ENCODE data around the gene PYGO2. TPM values are rescaled to one million over a fixed set of nuclear protein-coding genes. Genes with fewer than 3 reads are reported as not detected.

PYGO2 gene, protein sequence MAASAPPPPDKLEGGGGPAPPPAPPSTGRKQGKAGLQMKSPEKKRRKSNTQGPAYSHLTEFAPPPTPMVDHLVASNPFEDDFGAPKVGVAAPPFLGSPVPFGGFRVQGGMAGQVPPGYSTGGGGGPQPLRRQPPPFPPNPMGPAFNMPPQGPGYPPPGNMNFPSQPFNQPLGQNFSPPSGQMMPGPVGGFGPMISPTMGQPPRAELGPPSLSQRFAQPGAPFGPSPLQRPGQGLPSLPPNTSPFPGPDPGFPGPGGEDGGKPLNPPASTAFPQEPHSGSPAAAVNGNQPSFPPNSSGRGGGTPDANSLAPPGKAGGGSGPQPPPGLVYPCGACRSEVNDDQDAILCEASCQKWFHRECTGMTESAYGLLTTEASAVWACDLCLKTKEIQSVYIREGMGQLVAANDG
- 12.5 and 14.7 TPM in 2 replicates for total RNA-seq

DNA sequence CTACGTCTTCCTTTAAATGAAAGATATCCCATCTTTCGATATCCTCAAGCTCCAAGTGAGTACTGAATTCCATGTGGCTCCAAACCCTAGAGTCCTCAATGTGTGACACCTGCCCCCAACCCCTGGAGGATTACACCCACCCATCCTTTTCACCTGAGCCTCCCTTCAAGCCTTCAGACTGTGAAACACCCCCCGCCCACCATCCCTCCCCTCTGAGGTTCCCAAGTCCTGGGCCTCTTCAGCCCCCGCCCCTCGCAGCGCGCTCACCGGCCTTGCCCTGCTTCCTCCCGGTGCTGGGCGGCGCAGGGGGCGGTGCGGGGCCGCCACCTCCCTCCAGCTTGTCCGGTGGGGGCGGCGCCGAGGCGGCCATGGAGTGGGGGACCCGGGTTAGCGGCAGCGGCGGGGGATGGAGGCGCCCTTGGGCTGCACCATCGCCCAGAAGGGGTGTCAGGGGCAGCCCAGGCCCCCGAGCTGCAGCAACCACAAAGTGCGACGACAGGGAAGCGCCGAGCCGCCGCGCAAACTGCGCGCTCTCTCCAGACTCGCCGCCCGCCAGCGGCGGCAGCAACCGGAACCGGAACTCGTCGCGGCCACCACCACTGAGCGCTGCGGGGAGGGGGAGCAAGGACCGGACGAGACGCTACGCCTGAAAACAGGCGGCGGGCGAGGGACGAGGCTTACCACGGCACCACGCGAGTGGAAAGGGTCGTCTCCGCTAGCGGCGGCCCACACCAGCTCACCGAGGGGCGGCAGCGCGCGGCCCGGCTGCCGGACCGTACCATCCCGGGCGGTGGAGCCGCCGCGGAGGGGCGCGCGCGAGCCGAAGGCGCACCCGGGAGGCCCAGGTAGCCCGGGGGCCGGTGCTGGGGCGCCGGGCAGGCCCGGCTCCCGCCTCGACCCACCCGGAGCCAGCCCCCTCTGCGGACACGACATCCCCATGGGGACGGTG is at the start of gene PYGO2:
Gene PYGO2, minus strand, starts transcription at position 576 of the 949 bp plus-strand sequence. Its CDS starts 206 bp downstream, at position 370.

DNA sequence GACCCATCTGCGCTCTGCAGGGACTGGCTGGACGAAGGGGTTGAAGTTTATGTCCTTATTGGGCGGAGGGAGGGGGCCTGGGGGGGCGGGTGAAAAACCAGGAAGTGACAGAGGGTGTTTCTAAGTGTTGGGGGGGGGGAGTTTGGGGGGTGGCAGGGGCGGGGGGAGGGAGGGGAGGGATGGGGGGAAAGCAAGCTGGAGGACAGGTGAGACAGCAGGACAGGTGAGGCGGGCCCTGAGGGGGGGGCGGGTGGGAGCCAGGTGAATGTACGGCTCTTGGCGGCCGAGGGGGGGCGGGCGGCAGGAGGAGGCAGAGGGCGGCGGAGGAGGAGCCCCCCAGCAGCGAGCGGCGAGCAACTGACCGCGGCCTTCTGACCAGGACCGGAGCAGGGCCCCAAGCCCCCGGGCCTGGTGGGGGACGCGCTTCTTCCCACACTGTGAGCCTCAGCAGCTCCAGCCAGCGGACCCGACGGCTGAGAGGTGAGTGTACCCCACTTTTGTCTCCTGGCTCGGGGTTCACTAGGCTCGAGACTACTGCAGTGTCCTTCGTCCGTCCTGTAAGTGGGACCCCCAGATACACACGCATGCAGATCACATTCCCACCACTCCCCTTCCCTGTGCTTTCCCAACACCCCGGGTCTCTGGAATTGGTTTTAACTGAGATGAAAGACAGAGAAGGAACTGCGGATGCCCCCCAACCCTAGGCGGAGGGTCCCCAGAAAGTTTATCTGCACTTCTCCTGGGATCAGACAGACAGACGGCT is 41.1 kb upstream of the PYGO2 start, which contains the start of gene ZBTB7B:
Gene ZBTB7B, plus strand, starts transcription at position 339 of the 763 bp plus-strand sequence. CDS start 11,859 bp downstream, outside the sequence.

DNA sequence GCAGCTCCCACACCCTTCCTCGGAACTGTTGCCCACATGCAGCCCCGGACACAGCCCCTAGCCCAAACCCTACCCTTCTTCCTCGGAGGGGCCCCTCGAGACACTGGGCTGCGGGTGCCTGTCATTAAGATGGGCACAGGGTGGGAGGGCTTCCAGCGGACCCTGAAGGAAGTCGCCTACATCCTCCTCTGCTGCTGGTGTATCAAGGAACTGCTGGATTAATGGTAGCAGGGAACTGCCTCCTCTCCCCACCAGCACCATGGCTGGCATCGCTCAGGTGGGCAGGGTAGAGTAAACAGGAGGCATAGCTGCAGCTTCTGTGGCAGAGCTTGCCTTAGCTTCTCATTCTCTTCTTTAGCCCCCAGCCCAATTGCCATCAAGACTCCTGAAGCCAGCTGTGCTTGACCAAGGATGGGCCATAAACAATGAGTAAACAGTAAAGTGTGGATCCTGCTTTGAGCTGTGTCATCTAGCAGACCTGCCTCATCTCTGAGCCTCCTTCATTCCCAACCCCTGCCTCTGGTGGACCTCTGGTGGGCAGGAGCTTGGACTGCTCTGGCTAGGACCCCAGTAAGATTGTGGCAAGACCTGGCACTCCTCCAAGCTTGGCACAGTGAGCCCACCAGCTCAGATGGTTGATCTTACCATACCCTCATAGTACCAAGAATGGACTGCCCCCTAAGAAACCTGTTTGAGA is 32.1 kb upstream of the PYGO2 start, which contains the start of gene LENEP:
Gene LENEP, plus strand, starts transcription at position 15 of the 697 bp plus-strand sequence. Its CDS starts 22 bp downstream, at position 37.

DNA sequence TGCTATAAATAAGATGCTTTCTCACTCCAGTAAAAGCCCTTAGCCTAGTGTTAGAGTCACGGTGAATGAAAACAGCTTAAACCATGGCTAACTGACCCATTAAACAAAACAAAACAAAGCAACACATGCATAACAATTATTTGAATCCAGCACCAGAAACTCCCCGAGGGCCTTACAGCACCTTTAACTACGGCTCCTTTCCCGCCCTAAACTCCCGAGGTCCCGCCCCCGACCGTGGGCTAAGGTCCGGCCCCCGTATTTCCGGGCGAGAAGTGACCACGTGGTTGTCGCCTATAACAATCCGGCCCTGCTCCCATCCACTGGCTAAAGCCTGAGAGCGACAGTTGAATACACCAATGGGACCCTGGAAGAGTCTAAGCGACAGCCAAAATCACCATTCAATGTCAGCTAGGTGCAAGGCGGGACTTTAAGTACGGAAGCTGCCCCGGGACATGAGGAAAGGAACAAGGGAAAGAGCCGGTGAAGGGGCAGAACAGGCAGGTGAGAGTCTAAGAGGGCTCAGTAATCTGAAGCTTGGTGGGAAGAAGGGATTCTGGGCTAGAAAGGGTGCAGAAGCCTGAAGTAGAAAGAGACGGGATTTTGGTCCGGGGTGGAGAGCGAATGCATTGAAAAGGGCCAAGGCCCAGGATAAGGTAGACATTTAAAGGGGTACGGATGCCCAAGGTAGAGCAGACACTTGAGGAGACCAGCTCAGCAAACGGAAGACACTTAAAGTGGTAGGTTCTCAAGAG is 21.5 kb upstream of the PYGO2 start, which contains the start of gene FLAD1:
Gene FLAD1, plus strand, starts transcription at position 448 of the 752 bp plus-strand sequence. CDS start 351 bp downstream, outside the sequence.

DNA sequence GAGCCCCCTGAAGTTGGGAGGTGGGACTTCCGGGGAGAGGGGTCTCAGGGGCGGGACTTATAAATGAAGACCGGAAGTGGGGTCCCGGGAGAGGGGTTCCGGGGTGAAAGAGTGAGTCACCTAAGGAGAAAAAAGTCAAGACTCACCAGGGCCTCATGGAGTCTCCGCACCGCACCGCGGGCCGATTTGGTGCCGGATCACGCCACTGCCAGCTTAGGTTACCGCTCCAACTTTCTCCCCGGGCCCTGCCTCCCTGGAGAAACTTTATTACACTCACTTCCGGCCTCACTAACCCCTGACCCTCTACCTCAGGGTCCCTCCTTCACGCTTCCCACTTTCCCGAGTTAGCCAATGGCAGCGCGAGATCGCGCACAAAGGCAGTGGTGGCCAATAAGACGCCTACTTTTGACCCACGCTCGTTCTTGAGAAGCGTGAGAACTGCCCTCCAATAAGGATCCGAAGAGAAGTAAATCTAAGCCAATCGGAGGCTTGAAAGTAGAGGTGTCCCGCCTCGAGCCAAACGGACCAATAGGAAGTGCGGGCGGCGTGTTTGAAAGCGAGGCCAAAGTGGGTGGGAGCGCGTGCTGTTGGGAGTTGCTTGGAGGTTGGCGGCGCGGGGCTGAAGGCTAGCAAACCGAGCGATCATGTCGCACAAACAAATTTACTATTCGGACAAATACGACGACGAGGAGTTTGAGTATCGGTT is 12.7 kb upstream of the PYGO2 start, which contains the start of gene CKS1B:
Gene CKS1B, plus strand, starts transcription at position 580 of the 706 bp plus-strand sequence. Its CDS starts 65 bp downstream, at position 645.

DNA sequence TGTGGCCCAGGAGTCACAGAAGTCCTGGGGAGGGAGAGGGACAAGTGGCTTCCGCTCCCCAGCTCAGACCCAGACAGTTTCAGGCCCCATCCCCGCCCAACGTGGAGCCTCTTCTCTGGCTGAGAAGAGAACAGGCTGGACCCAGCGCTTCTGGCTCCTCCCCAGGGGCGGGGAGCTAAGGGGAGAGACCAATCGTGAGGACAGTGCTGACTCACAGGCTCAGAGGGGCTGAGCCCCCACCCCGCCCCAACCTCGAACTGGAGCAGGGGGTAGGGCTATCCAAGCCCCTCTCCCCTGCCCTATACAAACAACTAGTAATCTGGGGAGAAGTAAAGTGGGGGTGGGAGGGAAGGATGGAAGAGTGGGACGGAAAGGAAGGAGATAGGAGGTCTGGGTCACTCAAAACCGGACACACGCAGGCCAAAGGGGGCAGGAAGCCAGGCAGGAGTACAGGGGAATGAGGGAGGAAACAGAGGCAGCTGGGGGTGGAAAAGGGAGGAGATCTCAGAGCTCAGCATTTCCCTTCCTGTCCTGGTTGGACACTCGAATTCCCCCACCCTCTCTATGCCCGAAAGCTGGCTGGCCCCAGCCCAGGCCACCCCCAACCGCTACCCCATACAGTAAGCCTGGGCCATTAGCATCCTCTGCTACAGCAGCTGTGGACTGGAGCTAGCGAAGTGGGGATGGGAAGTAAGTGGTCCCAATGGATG is 9.2 kb upstream of the PYGO2 start, which contains the start of gene SHC1:
Gene SHC1, minus strand, starts transcription at position 117 of the 710 bp plus-strand sequence. CDS start 221 bp downstream, outside the sequence.

DNA sequence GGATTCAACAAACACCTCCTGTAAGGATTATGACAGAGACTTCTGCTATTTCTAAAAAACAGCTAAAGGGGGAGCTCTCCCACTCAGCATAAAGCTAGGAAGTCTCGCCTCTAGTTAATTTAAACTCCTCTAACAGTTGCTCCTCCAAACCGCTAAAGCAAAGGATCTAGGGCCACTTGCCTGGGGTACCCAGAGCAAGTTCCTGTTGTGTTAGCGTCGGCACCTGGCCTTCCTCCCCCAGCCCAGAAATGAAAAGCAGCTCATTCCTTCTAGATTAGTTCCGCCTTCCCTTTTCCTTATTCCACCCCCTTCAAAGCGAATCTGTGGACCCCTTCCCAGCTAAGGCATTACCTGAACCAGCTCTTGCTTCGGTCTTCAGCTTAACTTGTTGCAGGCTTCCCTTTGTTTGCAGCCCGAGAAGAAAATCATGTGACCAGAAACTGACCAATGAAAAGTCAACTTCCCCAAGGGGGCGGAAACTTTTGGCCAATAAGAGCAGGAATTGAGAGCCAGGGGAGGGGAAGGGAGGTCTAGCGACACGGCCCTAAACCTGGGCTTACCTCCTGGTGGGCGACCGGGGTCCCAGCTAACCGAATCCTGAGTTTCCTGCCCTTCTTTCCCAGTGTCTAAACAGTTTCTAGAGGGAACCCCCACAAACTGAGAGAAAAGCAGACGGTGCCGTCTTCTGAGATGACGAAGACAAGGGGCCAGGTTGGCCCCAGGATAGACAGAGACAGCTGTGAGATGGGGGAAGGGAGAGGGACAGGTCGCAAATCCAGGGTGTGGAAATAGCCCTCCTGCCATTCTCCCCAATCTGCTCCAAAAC is 5.7 kb downstream of the PYGO2 start, which contains the start of gene PBXIP1:
Gene PBXIP1, minus strand, starts transcription at position 382 of the 826 bp plus-strand sequence. CDS start 2,378 bp downstream, outside the sequence.

DNA sequence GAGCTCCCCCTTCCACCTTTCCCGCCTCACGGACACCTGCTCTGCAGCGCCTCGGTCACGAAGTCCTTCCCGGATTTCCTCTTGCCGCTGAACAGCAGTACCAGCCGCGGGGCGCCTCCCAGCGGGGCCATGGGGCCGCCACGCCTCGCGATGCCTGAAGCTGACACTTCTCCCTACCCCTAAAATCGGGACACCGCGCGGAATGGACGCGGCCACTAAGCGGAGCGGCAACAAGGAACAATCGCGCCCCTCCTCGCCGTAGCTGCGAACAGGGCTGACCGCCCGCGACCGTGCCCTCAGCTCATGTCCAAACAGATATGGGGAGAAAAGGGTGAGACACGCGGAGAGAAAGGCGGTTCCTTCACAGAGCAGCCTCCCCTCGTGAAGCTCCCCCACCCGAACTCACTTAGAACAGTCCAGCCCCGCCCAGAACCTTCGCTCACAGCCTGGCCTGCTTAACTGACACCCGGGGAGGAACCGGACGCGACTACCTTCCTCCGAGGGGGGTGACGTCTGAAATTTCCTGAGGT is 25.0 kb downstream of the PYGO2 start, which contains the start of gene PMVK:
Gene PMVK, minus strand, starts transcription at position 165 of the 530 bp plus-strand sequence. Its CDS starts 34 bp downstream, at position 131.

Small RNA genes lying within 50 kb of the gene (small RNA-seq; reads per million reads assigned to genes)
- not detected for gene MIR4258
- not detected for gene RF00017

Other genes starting within 250 kb of the PYGO2 start
- gene KCNN3, start 91.5 kb downstream of the PYGO2 start, total RNA-seq, result under 0.01 TPM in 1 of 2 replicates, not detected in the other
- 6.8 and 8.1 TPM in 2 replicates for gene PMVK, start 25.1 kb downstream of the PYGO2 start, total RNA-seq
- gene PBXIP1, start 5.7 kb downstream of the PYGO2 start, total RNA-seq, result 17.3 and 18.8 TPM in 2 replicates
- 177 and 280 TPM in 2 replicates for gene SHC1, start 9.0 kb upstream of the PYGO2 start, total RNA-seq
- gene CKS1B, start 12.9 kb upstream of the PYGO2 start, total RNA-seq, result 72.5 and 86.0 TPM in 2 replicates
- gene FLAD1, start 21.6 kb upstream of the PYGO2 start, total RNA-seq, result 21.3 and 26.4 TPM in 2 replicates
- not detected in 2 replicates for gene LENEP, start 31.8 kb upstream of the PYGO2 start, total RNA-seq
- gene ZBTB7B, start 41.0 kb upstream of the PYGO2 start, total RNA-seq, result 11.4 and 14.5 TPM in 2 replicates
- not detected in 2 replicates for gene DCST2, start 72.0 kb upstream of the PYGO2 start, total RNA-seq
- not detected in 2 replicates for gene DCST1, start 72.0 kb upstream of the PYGO2 start, total RNA-seq
- gene ADAM15, start 89.5 kb upstream of the PYGO2 start, total RNA-seq, result 99.2 and 126 TPM in 2 replicates
- 0.73 and 1.2 TPM in 2 replicates for gene EFNA4, start 102.0 kb upstream of the PYGO2 start, total RNA-seq
- gene EFNA3, start 117.1 kb upstream of the PYGO2 start, total RNA-seq, result 0.39 and 0.73 TPM in 2 replicates
- 0.37 TPM in 1 of 2 replicates, not detected in the other for gene EFNA1, start 166.1 kb upstream of the PYGO2 start, total RNA-seq
- 26.8 and 30.1 TPM in 2 replicates for gene SLC50A1, start 174.1 kb upstream of the PYGO2 start, total RNA-seq
- gene DPM3, start 178.7 kb upstream of the PYGO2 start, total RNA-seq, result 23.5 and 54.4 TPM in 2 replicates
- 83.9 and 140 TPM in 2 replicates for gene KRTCAP2, start 211.5 kb upstream of the PYGO2 start, total RNA-seq
- 2.9 and 3.3 TPM in 2 replicates for gene TRIM46, start 212.1 kb upstream of the PYGO2 start, total RNA-seq
- 9.2 and 14.7 TPM in 2 replicates for gene THBS3, start 246.1 kb upstream of the PYGO2 start, total RNA-seq
- 40.7 and 50.7 TPM in 2 replicates for gene MTX1, start 246.9 kb upstream of the PYGO2 start, total RNA-seq

Measured in subcutaneous preadipocyte (primary cell).